ENCODE results near the gene BATF. TPM values are rescaled to one million over a fixed set of nuclear protein-coding genes. Genes with fewer than 3 reads are reported as not detected.
A peak's percentile ranks its signal among the peaks of the same experiment; 100 is the strongest.

Gene BATF
- total and polyA plus RNA-seq, 2 donors (not counting 1 experiment from before 2014, with no cell fraction given), result 12.8 to 16.4 TPM

DNA sequence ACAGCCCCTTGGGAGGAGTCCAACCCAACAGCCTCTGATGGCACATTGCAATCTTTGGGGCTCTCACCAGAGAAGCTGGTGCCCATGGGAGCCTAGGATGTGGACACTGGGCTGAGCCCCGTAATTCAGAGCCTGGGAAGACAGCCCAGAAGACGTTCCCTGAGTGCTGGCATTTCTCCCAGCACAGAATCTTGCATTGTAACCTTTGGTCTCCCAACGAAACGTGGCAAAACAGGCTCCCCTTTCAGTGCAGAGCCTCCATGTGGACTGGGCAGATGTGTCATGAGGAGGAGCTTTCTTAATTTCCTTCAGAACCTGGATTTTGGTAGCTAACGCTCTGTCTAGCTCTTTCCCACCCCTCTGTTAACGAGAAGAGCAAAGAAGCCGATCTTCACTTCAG is 26.3 kb downstream of the BATF start:
- WGBS (ENCODE audit: insufficient coverage), result 69% methylated on average over 4 of the region's 7 CpGs
- intact Hi-C loops (cut with micrococcal nuclease), result loop anchor here (10.0 kb wide), 1 partner anchor 54 kb away; no protein-coding TSS in a partner anchor
- H3K4me1 ChIP-seq (ENCODE audit: control insufficient read depth in 2 of 2, insufficient read depth in 2 of 2, low read length in 2 of 2), result peaks cover 10 to 17% of the 10 kb centered on the region in 2 donors
- H3K36me3 ChIP-seq (replicated peaks in 1 of 2; ENCODE audit: control extremely low read depth in 1 of 2, control insufficient read depth in 1 of 2, extremely low read depth in 1 of 2, insufficient read depth in 2 of 2, low read length in 1 of 2), result peaks cover 0 to 12% of the 10 kb centered on the region in 2 experiments
- ChIA-PET POLR2A (interaction anchor here (0.6 kb wide), 1 partner anchor 18 kb away, joined by 7 read pairs; no protein-coding TSS in a partner anchor), CTCF (interaction anchor here (0.7 to 3.6 kb wide), 7 partner anchors 9 to 239 kb away, joined by 3 to 17 read pairs (median 3); partner anchors contain the start of gene BATF)
- H3K9me3 Mint-ChIP-seq (ENCODE audit: insufficient read depth), result no peaks in the 10 kb centered on the region
- no peak overlapping the region for H3K4me2 ChIP-seq (replicated peaks; ENCODE audit: low read depth, low read length, poor library complexity, severe bottlenecking)
- H3K27ac ChIP-seq (ENCODE audit: low read length in 2 of 2), result no peak overlapping the region
- H4K20me1 ChIP-seq (ENCODE audit: control insufficient read depth, insufficient read depth, low read length, poor library complexity, severe bottlenecking), result no peaks in the 10 kb centered on the region
- no peak overlapping the region for H2AFZ ChIP-seq (ENCODE audit: insufficient read depth, low read depth, low read length, poor library complexity, severe bottlenecking)
- no peak for DNase-seq
- H3K4me1 Mint-ChIP-seq, result peaks cover 26% of the 10 kb centered on the region
- H3K27me3 ChIP-seq (replicated peaks in 1 of 4; ENCODE audit: control extremely low read depth in 1 of 4, control insufficient read depth in 3 of 4, insufficient read depth in 4 of 4, low read length in 3 of 4), result no peaks in the 10 kb centered on the region
- H3K27me3 Mint-ChIP-seq, result no peaks in the 10 kb centered on the region
- no peak for TF ChIP-seq EZH2 (IDR thresholded peaks at IDR 0.05; ENCODE audit: borderline replicate concordance, insufficient read depth, low read depth, low read length, poor library complexity, severe bottlenecking)
- TF ChIP-seq, protein P1, sequence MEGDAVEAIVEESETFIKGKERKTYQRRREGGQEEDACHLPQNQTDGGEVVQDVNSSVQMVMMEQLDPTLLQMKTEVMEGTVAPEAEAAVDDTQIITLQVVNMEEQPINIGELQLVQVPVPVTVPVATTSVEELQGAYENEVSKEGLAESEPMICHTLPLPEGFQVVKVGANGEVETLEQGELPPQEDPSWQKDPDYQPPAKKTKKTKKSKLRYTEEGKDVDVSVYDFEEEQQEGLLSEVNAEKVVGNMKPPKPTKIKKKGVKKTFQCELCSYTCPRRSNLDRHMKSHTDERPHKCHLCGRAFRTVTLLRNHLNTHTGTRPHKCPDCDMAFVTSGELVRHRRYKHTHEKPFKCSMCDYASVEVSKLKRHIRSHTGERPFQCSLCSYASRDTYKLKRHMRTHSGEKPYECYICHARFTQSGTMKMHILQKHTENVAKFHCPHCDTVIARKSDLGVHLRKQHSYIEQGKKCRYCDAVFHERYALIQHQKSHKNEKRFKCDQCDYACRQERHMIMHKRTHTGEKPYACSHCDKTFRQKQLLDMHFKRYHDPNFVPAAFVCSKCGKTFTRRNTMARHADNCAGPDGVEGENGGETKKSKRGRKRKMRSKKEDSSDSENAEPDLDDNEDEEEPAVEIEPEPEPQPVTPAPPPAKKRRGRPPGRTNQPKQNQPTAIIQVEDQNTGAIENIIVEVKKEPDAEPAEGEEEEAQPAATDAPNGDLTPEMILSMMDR (IDR thresholded peaks at IDR 0.05), result no peak
- no peak overlapping the region for H3K4me3 ChIP-seq (ENCODE audit: control extremely low read depth in 1 of 5, extremely low read depth in 1 of 5, insufficient read depth in 1 of 5, low read depth in 2 of 5, low read length in 4 of 5)
- ATAC-seq (ENCODE audit: low read depth), result no peak
- no peaks in the 10 kb centered on the region for H3K9me3 ChIP-seq (ENCODE audit: control extremely low read depth in 1 of 3, control insufficient read depth in 2 of 3, insufficient read depth in 1 of 3, low read length in 2 of 3)
- no peak overlapping the region for H3K9ac ChIP-seq (ENCODE audit: low read length)
- no peak overlapping the region for H3K4me3 Mint-ChIP-seq
- peak overlapping the region; percentile 56 for H3K27ac Mint-ChIP-seq
- peaks cover 28% of the 10 kb centered on the region for H3K79me2 ChIP-seq (ENCODE audit: control insufficient read depth, insufficient read depth, low read length)

DNA sequence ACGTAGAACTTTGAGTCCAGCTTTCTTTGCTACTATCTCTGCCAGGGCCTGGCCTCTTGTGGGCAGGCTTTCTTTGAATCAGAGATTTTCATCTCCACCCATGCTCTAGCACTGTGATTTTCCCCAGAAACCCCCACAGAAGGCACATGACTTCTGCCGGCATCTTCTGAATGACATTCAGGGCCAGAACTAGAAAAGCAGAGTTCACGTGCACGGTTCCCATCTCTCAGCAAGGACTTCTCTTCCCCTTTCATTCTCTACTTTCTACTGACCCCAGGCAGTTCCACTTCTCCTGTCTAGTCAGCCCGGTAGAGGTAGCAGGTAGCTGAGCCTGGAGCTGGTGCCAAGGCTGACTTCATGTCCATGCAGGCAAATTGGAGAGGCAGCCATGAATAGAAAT is 26.9 kb downstream of the BATF start:
- intact Hi-C loops (cut with micrococcal nuclease), result loop anchor here (10.0 kb wide), 1 partner anchor 54 kb away; no protein-coding TSS in a partner anchor
- Histone ChIP-seq H3K9me3 (ENCODE audit: control extremely low read depth in 1 of 3, control insufficient read depth in 2 of 3, insufficient read depth in 1 of 3, low read length in 2 of 3) (no peaks in the 10 kb centered on the region), H3K27me3 (replicated peaks in 1 of 4; ENCODE audit: control extremely low read depth in 1 of 4, control insufficient read depth in 3 of 4, insufficient read depth in 4 of 4, low read length in 3 of 4) (no peaks in the 10 kb centered on the region), H3K4me3 (ENCODE audit: control extremely low read depth in 1 of 5, extremely low read depth in 1 of 5, insufficient read depth in 1 of 5, low read depth in 2 of 5, low read length in 4 of 5) (no peak overlapping the region), H3K27ac (ENCODE audit: low read length in 2 of 2) (no peak overlapping the region), H3K9ac (ENCODE audit: low read length) (no peak overlapping the region), H3K36me3 (replicated peaks in 1 of 2; ENCODE audit: control extremely low read depth in 1 of 2, control insufficient read depth in 1 of 2, extremely low read depth in 1 of 2, insufficient read depth in 2 of 2, low read length in 1 of 2) (peaks cover 0 to 12% of the 10 kb centered on the region in 2 experiments), H3K79me2 (ENCODE audit: control insufficient read depth, insufficient read depth, low read length) (peaks cover 28% of the 10 kb centered on the region), H4K20me1 (ENCODE audit: control insufficient read depth, insufficient read depth, low read length, poor library complexity, severe bottlenecking) (no peaks in the 10 kb centered on the region), H3K4me2 (replicated peaks; ENCODE audit: low read depth, low read length, poor library complexity, severe bottlenecking) (peak overlapping the region; percentile 3), H3K4me1 (ENCODE audit: control insufficient read depth in 2 of 2, insufficient read depth in 2 of 2, low read length in 2 of 2) (peaks cover 6 to 12% of the 10 kb centered on the region in 2 donors), H2AFZ (ENCODE audit: insufficient read depth, low read depth, low read length, poor library complexity, severe bottlenecking) (peak overlapping the region; percentile 32)
- H3K9me3 Mint-ChIP-seq (ENCODE audit: insufficient read depth), result no peaks in the 10 kb centered on the region
- ATAC-seq (ENCODE audit: low read depth) (peak; percentile 80), DNase-seq (peak; percentile 68)
- no peaks in the 10 kb centered on the region for H3K27me3 Mint-ChIP-seq
- TF ChIP-seq EZH2 (IDR thresholded peaks at IDR 0.05; ENCODE audit: borderline replicate concordance, insufficient read depth, low read depth, low read length, poor library complexity, severe bottlenecking), result no peak
- TF ChIP-seq, protein P1 (IDR thresholded peaks at IDR 0.05), result no peak
- H3K4me3 Mint-ChIP-seq, result peak overlapping the region; percentile 72
- CTCF ChIA-PET, result interaction anchor here (0.9 to 3.6 kb wide), 6 partner anchors 9 to 240 kb away, joined by 3 to 17 read pairs (median 4); partner anchors contain the start of gene BATF
- H3K27ac Mint-ChIP-seq, result peak overlapping the region; percentile 88
- 48% methylated on average over 5 of the region's 5 CpGs for WGBS (ENCODE audit: insufficient coverage)
- peaks cover 25% of the 10 kb centered on the region for H3K4me1 Mint-ChIP-seq
- POLR2A ChIA-PET, result interaction anchor here (0.7 kb wide), 1 partner anchor 34 kb away, joined by 3 read pairs; no protein-coding TSS in a partner anchor

Data from B cell (primary cell).